Stimulated activated naive B cell treated with anti-CD40 and anti-IgM and Interleukin-4, amounts not matched to agents 10 μg/mL and 1 μg/mL and 100 μg/mL, for 72 hours (primary cell): ENCODE measurements around the gene PEA15.

Experiments used
- ATAC-seq, 2 donors: fragments of 150-1000 bp; cut with Tn5 transposase; replicated peaks; 2 replicates each; pipeline ENCODE4 v1.10.0; 2021; ENCODE audit warnings: moderate library complexity in 1 of 2
- DNase-seq: peaks from one replicate; pipeline ENCODE4 v3.0.0; 2021
- H3K27ac Mint-ChIP-seq: one replicate; pipeline ENCODE4 v1.8.0; 2022; ENCODE audit warnings: mild to moderate bottlenecking, mixed read lengths
- H3K27me3 Mint-ChIP-seq, 2 donors: one replicate each; pipeline ENCODE4 v1.8.0; 2022; ENCODE audit warnings: mixed read lengths in 2 of 2
- H3K36me3 Mint-ChIP-seq, 2 donors: one replicate each; pipeline ENCODE4 v1.8.0; 2022; ENCODE audit warnings: mixed read lengths in 2 of 2, mild to moderate bottlenecking in 1 of 2
- H3K4me1 Mint-ChIP-seq, 2 donors: one replicate each; pipeline ENCODE4 v1.8.0; 2022; ENCODE audit warnings: mixed read lengths in 2 of 2, mild to moderate bottlenecking in 1 of 2
- H3K4me3 Mint-ChIP-seq, 2 donors: one replicate each; pipeline ENCODE4 v1.8.0; 2022; ENCODE audit warnings: mild to moderate bottlenecking in 2 of 2, mixed read lengths in 2 of 2, moderate library complexity in 1 of 2
- H3K9me3 Mint-ChIP-seq, 2 donors: one replicate each; pipeline ENCODE4 v1.8.0; 2022; ENCODE audit warnings: mixed read lengths in 2 of 2, mild to moderate bottlenecking in 1 of 2

PEA15 gene, protein sequence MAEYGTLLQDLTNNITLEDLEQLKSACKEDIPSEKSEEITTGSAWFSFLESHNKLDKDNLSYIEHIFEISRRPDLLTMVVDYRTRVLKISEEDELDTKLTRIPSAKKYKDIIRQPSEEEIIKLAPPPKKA

GRCh38 chr1:160205242-160206035 lies at the start of gene PEA15:
Gene PEA15 (plus strand): TSS chr1:160205384. CDS start chr1:160211545, 6,161 bp downstream.
- Mint-ChIP-seq H3K27me3 (no peaks in the 10 kb centered on the region), H3K4me3 (peak within 1 kb of the TSS; percentile 88 to 90), H3K9me3 (no peaks in the 10 kb centered on the region), H3K27ac (peak within 1 kb of the TSS; percentile 96), H3K36me3 (peaks cover 26 to 33% of the 10 kb centered on the region in 2 donors), H3K4me1 (peaks cover 50 to 59% of the 10 kb centered on the region in 2 donors)
- ATAC-seq (peak; percentile 55 to 65), DNase-seq (peak; percentile 44)

DNA sequence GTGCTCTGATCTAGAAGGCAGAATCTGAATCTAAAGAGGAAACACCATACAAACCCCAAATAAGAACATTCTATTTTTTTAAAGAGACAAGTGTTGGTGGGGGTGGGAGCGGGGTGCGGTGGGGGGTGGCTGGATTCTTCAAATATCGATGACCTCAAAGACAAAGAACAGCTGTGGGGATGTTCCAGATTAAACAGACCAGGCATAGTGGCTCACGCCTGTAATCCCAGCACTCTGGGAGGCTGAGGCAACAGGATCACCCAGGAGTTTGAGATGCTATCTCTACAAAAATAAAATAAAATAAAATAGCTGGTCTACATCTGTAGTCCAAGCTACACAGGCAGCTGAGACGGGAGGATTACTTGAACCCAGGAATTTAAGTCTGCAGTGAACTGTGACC lies 48.8 kb upstream of the PEA15 start:
- H3K27me3 Mint-ChIP-seq = peaks cover 6 to 14% of the 10 kb centered on the region in 2 donors
- H3K4me1 Mint-ChIP-seq = peaks cover 7 to 12% of the 10 kb centered on the region in 2 donors
- no peaks in the 10 kb centered on the region for H3K36me3 Mint-ChIP-seq
- DNase-seq (no peak), ATAC-seq (no peak)
- H3K27ac Mint-ChIP-seq = no peak overlapping the region
- H3K4me3 Mint-ChIP-seq = no peak overlapping the region
- no peaks in the 10 kb centered on the region for H3K9me3 Mint-ChIP-seq

- no peak for ATAC-seq
- peaks cover 6 to 9% of the 10 kb centered on the region in 2 donors for H3K27me3 Mint-ChIP-seq
- H3K36me3 Mint-ChIP-seq = no peaks in the 10 kb centered on the region
- H3K9me3 Mint-ChIP-seq = no peaks in the 10 kb centered on the region
- H3K27ac Mint-ChIP-seq = no peak overlapping the region
- no peak for DNase-seq
- peaks cover 5 to 12% of the 10 kb centered on the region in 2 donors for H3K4me1 Mint-ChIP-seq
- H3K4me3 Mint-ChIP-seq = no peak overlapping the region
Observed at GRCh38 chr1:160157174-160157573, 48.0 kb upstream of the PEA15 start.

- no peaks in the 10 kb centered on the region for H3K36me3 Mint-ChIP-seq
- peaks cover 6 to 9% of the 10 kb centered on the region in 2 donors for H3K27me3 Mint-ChIP-seq
- peaks cover 5 to 12% of the 10 kb centered on the region in 2 donors for H3K4me1 Mint-ChIP-seq
- no peak overlapping the region for H3K4me3 Mint-ChIP-seq
- ATAC-seq (no peak), DNase-seq (no peak)
- no peak overlapping the region for H3K27ac Mint-ChIP-seq
- H3K9me3 Mint-ChIP-seq = no peaks in the 10 kb centered on the region
Observed at GRCh38 chr1:160158031-160158430, 47.2 kb upstream of the PEA15 start.

DNA sequence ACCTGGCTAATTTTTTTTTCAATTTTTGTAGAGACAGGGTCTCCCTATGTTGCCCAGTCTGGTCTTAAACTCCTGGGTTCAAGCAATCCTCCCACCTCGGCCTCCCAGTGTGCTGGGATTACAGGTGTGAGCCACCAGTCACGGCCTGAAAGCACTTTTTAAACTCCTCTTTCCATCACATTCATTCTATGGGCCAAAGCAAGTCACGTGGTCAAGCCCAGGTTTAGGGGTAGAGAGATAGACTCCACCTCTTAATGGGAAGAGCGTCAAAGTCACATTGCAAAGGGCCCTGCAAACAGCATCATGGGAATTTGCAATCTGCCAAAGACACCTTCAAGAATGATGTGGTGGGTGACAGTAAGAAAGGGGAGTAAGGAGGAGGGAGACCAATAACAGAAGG lies 46.6 kb upstream of the PEA15 start:
- H3K27me3 Mint-ChIP-seq = peaks cover 6 to 9% of the 10 kb centered on the region in 2 donors
- H3K9me3 Mint-ChIP-seq = no peaks in the 10 kb centered on the region
- no peak overlapping the region for H3K4me3 Mint-ChIP-seq
- ATAC-seq = no peak
- no peak overlapping the region for H3K27ac Mint-ChIP-seq
- H3K4me1 Mint-ChIP-seq = peaks cover 5 to 12% of the 10 kb centered on the region in 2 donors
- DNase-seq = no peak
- H3K36me3 Mint-ChIP-seq = no peaks in the 10 kb centered on the region

- peaks cover 2 to 8% of the 10 kb centered on the region in 2 donors for H3K4me1 Mint-ChIP-seq
- H3K4me3 Mint-ChIP-seq = no peak overlapping the region
- no peaks in the 10 kb centered on the region for H3K36me3 Mint-ChIP-seq
- H3K27me3 Mint-ChIP-seq = peaks cover 6 to 9% of the 10 kb centered on the region in 2 donors
- DNase-seq (no peak), ATAC-seq (no peak)
- H3K27ac Mint-ChIP-seq = no peak overlapping the region
- H3K9me3 Mint-ChIP-seq = no peaks in the 10 kb centered on the region
Observed at GRCh38 chr1:160159846-160160245, 45.3 kb upstream of the PEA15 start.

DNA sequence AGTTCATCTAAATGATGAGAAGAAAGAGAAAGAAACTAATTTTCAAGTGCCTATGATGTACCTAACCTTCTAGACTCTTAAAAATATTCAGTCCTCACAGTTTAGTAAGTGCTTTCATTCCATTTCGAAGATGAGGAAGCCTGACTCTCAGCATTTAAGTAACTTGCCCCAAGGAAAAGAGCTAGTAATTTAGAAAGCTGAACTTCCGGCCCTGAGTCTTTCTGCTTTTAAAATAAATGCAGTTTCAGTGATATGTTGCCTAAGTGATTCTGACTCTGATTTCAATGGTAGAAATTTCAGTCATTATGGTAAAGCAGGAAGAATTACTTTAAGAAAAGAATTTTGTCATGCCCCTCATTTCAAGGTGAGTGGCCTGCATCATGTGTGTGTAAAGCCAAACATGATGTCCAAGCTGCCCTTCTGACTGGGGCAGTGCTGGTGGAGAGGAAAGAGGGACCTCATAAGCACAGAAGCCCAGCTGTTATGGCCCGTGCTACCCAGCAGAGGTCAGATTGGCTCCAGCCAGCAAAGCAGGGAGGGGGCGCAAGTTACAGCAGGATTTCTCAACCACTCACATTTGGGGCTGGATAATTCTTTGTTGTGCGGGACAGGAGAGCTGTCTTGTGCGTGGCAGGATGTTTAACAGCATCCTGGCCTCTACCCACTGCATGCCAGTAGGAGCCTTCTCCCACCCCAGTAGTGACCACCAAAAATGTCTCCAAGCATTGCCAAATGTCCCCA lies 43.0 kb upstream of the PEA15 start:
- DNase-seq (no peak), ATAC-seq (peak; percentile 30 to 40)
- Mint-ChIP-seq H3K27me3 (peaks cover 6 to 11% of the 10 kb centered on the region in 2 donors), H3K36me3 (no peaks in the 10 kb centered on the region), H3K9me3 (no peaks in the 10 kb centered on the region), H3K4me3 (no peak overlapping the region), H3K4me1 (peaks cover 10 to 11% of the 10 kb centered on the region in 2 donors), H3K27ac (no peak overlapping the region)

DNA sequence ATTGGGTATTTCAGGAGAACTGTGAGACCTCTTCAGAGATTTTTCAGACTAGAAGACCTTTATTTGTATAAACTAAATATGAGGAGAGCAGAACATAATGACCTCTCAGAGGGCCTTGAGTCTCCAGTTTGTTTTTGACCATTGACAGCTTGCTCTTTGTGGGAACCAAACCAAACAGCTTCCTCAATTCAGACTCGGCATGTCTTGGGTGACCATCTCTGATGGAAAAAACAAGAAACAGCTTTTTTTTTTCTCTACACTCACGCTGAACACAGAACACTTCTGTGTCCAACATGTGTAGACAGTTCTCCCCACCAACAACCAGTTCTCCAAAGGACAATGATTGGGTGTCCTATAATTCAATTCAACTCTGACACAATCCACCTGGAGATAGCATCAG lies 42.3 kb upstream of the PEA15 start:
- Mint-ChIP-seq H3K4me3 (no peak overlapping the region), H3K27me3 (peaks cover 6 to 11% of the 10 kb centered on the region in 2 donors), H3K36me3 (no peaks in the 10 kb centered on the region), H3K27ac (no peak overlapping the region), H3K4me1 (peaks cover 16 to 19% of the 10 kb centered on the region in 2 donors), H3K9me3 (no peaks in the 10 kb centered on the region)
- no peak for DNase-seq
- no peak for ATAC-seq

GRCh38 chr1:160163615-160164014 lies 41.6 kb upstream of the PEA15 start:
- DNase-seq = no peak
- H3K4me1 Mint-ChIP-seq = peaks cover 16 to 22% of the 10 kb centered on the region in 2 donors
- no peak for ATAC-seq
- H3K36me3 Mint-ChIP-seq = no peaks in the 10 kb centered on the region
- H3K27ac Mint-ChIP-seq = no peak overlapping the region
- H3K27me3 Mint-ChIP-seq = peaks cover 4 to 9% of the 10 kb centered on the region in 2 donors
- no peak overlapping the region for H3K4me3 Mint-ChIP-seq
- H3K9me3 Mint-ChIP-seq = no peaks in the 10 kb centered on the region

DNA sequence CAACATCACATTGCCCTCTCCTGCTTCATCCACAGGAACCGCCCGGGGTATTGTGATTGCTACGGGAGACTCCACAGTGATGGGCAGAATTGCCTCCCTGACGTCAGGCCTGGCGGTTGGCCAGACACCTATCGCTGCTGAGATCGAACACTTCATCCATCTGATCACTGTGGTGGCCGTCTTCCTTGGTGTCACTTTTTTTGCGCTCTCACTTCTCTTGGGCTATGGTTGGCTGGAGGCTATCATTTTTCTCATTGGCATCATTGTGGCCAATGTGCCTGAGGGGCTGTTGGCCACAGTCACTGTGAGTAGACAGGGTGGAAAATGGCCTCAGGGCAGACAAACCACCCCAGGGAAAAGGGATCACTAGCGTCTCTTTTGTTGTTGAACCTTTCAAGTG lies 41.1 kb upstream of the PEA15 start:
- ATAC-seq = no peak
- H3K27me3 Mint-ChIP-seq = peaks cover 0 to 6% of the 10 kb centered on the region in 2 donors
- no peak overlapping the region for H3K27ac Mint-ChIP-seq
- H3K9me3 Mint-ChIP-seq = no peaks in the 10 kb centered on the region
- H3K36me3 Mint-ChIP-seq = no peaks in the 10 kb centered on the region
- H3K4me1 Mint-ChIP-seq = peaks cover 21 to 27% of the 10 kb centered on the region in 2 donors
- H3K4me3 Mint-ChIP-seq = no peak overlapping the region
- DNase-seq = no peak

DNA sequence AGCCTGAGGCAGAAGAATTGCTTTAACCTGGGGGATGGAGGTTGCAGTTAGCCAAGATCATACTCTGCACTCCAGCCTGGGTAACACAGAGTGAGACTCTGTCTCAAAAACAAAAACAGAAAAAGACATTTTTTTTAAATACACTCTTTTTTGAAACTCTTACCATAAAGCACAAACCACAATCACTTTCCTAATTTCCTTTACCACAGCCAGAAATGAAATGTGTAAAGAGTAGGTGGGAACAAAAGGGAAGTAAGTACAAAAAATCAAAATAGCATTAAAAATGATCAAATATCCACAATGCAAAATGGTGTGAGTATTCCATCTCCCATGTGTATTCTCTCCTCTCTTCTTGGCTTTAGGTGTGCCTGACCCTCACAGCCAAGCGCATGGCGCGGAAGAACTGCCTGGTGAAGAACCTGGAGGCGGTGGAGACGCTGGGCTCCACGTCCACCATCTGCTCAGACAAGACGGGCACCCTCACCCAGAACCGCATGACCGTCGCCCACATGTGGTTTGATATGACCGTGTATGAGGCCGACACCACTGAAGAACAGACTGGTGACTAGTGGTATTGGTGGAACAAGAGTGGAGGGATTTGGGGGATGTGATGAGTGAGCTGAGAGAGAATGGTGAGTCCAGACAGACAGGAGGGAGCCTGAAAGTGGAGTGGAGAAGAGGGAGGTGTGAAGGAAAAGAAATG lies 38.9 kb upstream of the PEA15 start:
- no peaks in the 10 kb centered on the region for H3K36me3 Mint-ChIP-seq
- peak overlapping the region; percentile 15 for H3K27ac Mint-ChIP-seq
- H3K9me3 Mint-ChIP-seq = no peaks in the 10 kb centered on the region
- peaks cover 36 to 46% of the 10 kb centered on the region in 2 donors for H3K4me1 Mint-ChIP-seq
- no peak overlapping the region for H3K4me3 Mint-ChIP-seq
- H3K27me3 Mint-ChIP-seq = peaks cover 0 to 6% of the 10 kb centered on the region in 2 donors
- ATAC-seq (peak in 1 of 2 donors; percentile 17), DNase-seq (no peak)

DNA sequence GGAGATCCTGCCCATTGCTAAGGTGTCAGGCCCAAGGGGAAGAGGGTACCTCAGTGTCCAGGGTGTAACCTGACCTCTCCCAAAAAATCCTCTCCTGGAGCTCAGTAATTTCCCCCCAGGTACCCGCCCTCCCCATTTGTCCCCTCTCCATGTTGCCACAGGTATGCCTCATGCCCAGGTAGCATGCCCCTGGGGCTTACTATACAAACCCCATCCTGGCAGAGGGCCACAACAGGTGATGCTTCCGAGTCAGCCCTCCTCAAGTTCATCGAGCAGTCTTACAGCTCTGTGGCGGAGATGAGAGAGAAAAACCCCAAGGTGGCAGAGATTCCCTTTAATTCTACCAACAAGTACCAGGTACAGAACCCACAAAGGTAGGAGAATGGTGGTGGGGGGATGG lies 38.1 kb upstream of the PEA15 start:
- no peaks in the 10 kb centered on the region for H3K9me3 Mint-ChIP-seq
- DNase-seq (no peak), ATAC-seq (no peak)
- peaks cover 36 to 46% of the 10 kb centered on the region in 2 donors for H3K4me1 Mint-ChIP-seq
- H3K27ac Mint-ChIP-seq = no peak overlapping the region
- peaks cover 3 to 6% of the 10 kb centered on the region in 2 donors for H3K27me3 Mint-ChIP-seq
- no peak overlapping the region for H3K4me3 Mint-ChIP-seq
- no peaks in the 10 kb centered on the region for H3K36me3 Mint-ChIP-seq

- no peak for DNase-seq
- H3K27me3 Mint-ChIP-seq = peaks cover 7 to 8% of the 10 kb centered on the region in 2 donors
- ATAC-seq = peak; percentile 52 to 63
Observed at GRCh38 chr1:160167580-160167979, 37.6 kb upstream of the PEA15 start.

GRCh38 chr1:160168016-160168415 lies 37.2 kb upstream of the PEA15 start:
- Mint-ChIP-seq H3K4me1 (peaks cover 36 to 46% of the 10 kb centered on the region in 2 donors), H3K36me3 (no peaks in the 10 kb centered on the region), H3K4me3 (no peak overlapping the region), H3K27ac (no peak overlapping the region), H3K27me3 (peaks cover 12% of the 10 kb centered on the region in 2 donors), H3K9me3 (no peaks in the 10 kb centered on the region)
- ATAC-seq (no peak), DNase-seq (no peak)

More at GRCh38 chr1:160167580-160167979, 37.6 kb upstream of the PEA15 start:
- no peak overlapping the region for H3K4me3 Mint-ChIP-seq
- H3K36me3 Mint-ChIP-seq = no peaks in the 10 kb centered on the region
- H3K9me3 Mint-ChIP-seq = no peaks in the 10 kb centered on the region
- no peak overlapping the region for H3K27ac Mint-ChIP-seq
- peaks cover 36 to 46% of the 10 kb centered on the region in 2 donors for H3K4me1 Mint-ChIP-seq
